SK-N-SH (cell line): ENCODE results near the gene JAKMIP1. TPM values are rescaled to one million over a fixed set of nuclear protein-coding genes. Genes with fewer than 3 reads are reported as not detected.

ENCODE experiments used
- CTCF ChIA-PET: fragments of 300-600, 350-600 bp; formaldehyde crosslinking; extraction: SDS; loops from one replicate; lab custom pipeline; 2021; lab: Yijun Ruan, JAX
- POLR2A ChIA-PET: fragments of 350-600 bp; sonication (Branson Sonifier 250); formaldehyde crosslinking; extraction: SDS; loops from one replicate; lab custom pipeline; 2020; ENCODE audit warnings: antibody characterized with exemption, inconsistent platforms; lab: Yijun Ruan, JAX
- DNase-seq: peaks from one replicate; pipeline ENCODE4 v3.0.0; 2012
- H2AFZ ChIP-seq: fragments of 200-600 bp; sonication (generic); 2 replicates; pipeline ENCODE4 v1.8.1; 2016; ENCODE audit warnings: antibody characterized with exemption, mild to moderate bottlenecking, low read depth
- H3F3A ChIP-seq: fragments of 200-600 bp; sonication (generic); replicated peaks from 2 replicates; pipeline ENCODE3; 2016; ENCODE audit warnings: antibody characterized with exemption, mild to moderate bottlenecking; ENCODE audit not compliant: insufficient read depth
- H3K27ac ChIP-seq, 2 experiments: fragments of 200-500 bp in 1 of 2; fragments of 200-600 bp in 1 of 2; sonication (Bioruptor generic) in 1 of 2; sonication (generic), shearing (Covaris generic) in 1 of 2; 2 replicates each; pipeline versions ENCODE4 v1.5.1 to v1.6.1; 2014 to 2016; ENCODE audit warnings: low read depth in 2 of 2, inconsistent platforms in 1 of 2, low read length in 1 of 2, mild to moderate bottlenecking in 1 of 2, mixed read lengths in 1 of 2
- H3K27me3 ChIP-seq: fragments of 200-600 bp; sonication (generic), shearing (Covaris generic); 2 replicates; pipeline ENCODE4 v1.6.1; 2016; ENCODE audit warnings: mixed run types; ENCODE audit not compliant: insufficient read depth
- H3K36me3 ChIP-seq, 2 experiments: fragments of 200-500 bp in 1 of 2; fragments of 200-600 bp in 1 of 2; sonication (Bioruptor generic) in 1 of 2; sonication (generic) in 1 of 2; replicated peaks in 1 of 2; 2 replicates each; pipeline versions ENCODE3 to v1.5.1; 2014 to 2016; ENCODE audit warnings: low read length in 1 of 2, mild to moderate bottlenecking in 1 of 2; ENCODE audit not compliant: insufficient read depth in 2 of 2, control insufficient read depth in 1 of 2
- H3K4me1 ChIP-seq, 2 experiments: fragments of 200-500 bp in 1 of 2; fragments of 200-600 bp in 1 of 2; sonication (Bioruptor generic) in 1 of 2; sonication (generic), shearing (Covaris generic) in 1 of 2; 2 replicates each; pipeline versions ENCODE4 v1.5.1 to v1.6.1; 2014 to 2016; ENCODE audit warnings: low read depth in 1 of 2, low read length in 1 of 2, mixed run types in 1 of 2; ENCODE audit not compliant: insufficient read depth in 2 of 2, control insufficient read depth in 1 of 2
- H3K4me2 ChIP-seq: fragments of 200-600 bp; sonication (generic), shearing (Covaris generic); 2 replicates; pipeline ENCODE4 v1.6.1; 2017; ENCODE audit warnings: mixed run types
- H3K4me3 ChIP-seq, 2 experiments: fragments of 200-500 bp in 1 of 2; fragments of 200-600 bp in 1 of 2; sonication (Bioruptor generic) in 1 of 2; sonication (generic), shearing (Covaris generic) in 1 of 2; 2 replicates each; pipeline versions ENCODE4 v1.5.1 to v1.8.1; 2014 to 2016; ENCODE audit warnings: low read depth in 2 of 2, inconsistent platforms in 1 of 2, low read length in 1 of 2, mild to moderate bottlenecking in 1 of 2, mixed read lengths in 1 of 2, moderate library complexity in 1 of 2
- H3K79me2 ChIP-seq: fragments of 200-600 bp; sonication (generic); 2 replicates; pipeline ENCODE4 v1.8.1; 2017; ENCODE audit warnings: mild to moderate bottlenecking; ENCODE audit not compliant: insufficient read depth
- H3K9ac ChIP-seq: fragments of 200-600 bp; sonication (generic); 2 replicates; pipeline ENCODE4 v1.6.1; 2017; ENCODE audit warnings: mixed run types
- H3K9me2 ChIP-seq: fragments of 200-600 bp; sonication (generic); 2 replicates; pipeline ENCODE4 v1.6.1; 2017; ENCODE audit warnings: mixed run types
- H3K9me3 ChIP-seq: fragments of 200-600 bp; sonication (generic); 2 replicates; pipeline ENCODE4 v1.6.1; 2017; ENCODE audit warnings: mixed run types, mild to moderate bottlenecking, moderate library complexity
- H4K20me1 ChIP-seq: fragments of 200-600 bp; sonication (generic); 2 replicates; pipeline ENCODE4 v1.6.1; 2017; ENCODE audit warnings: mild to moderate bottlenecking, mixed run types; ENCODE audit not compliant: insufficient read depth
- CHD2 ChIP-seq: fragments of 150-350 bp; IDR thresholded peaks from 2 replicates; pipeline ENCODE4 v1.6.1; 2018; ENCODE audit warnings: low read length; ENCODE audit not compliant: partially characterized antibody
- CTCF ChIP-seq: fragments of 200-600 bp; sonication (generic); IDR thresholded peaks from 2 replicates; pipeline ENCODE4 v1.6.1; 2017; ENCODE audit warnings: antibody characterized with exemption, mild to moderate bottlenecking, moderate library complexity
- ELF1 ChIP-seq: IDR thresholded peaks from 2 replicates; pipeline ENCODE4 v1.4.0; 2012
- EZH2phosphoT487 ChIP-seq: fragments of 200-600 bp; sonication (generic); IDR thresholded peaks from 2 replicates; pipeline ENCODE4 v1.6.1; 2017; ENCODE audit warnings: low read depth, mixed run types, mild to moderate bottlenecking, antibody characterized with exemption, moderate library complexity, borderline replicate concordance
- FOSL2 ChIP-seq: IDR thresholded peaks from 2 replicates; pipeline ENCODE4 v1.4.0; 2012; ENCODE audit warnings: low read depth, mild to moderate bottlenecking, moderate library complexity, borderline replicate concordance
- FOXJ3 ChIP-seq: sonication (generic); formaldehyde crosslinking; IDR thresholded peaks from 2 replicates; pipeline ENCODE4 v1.5.1; 2020; ENCODE audit warnings: mild to moderate bottlenecking, missing genetic modification reagents
- FOXM1 ChIP-seq: IDR thresholded peaks from 2 replicates; pipeline ENCODE4 v1.4.0; 2012; ENCODE audit warnings: low read depth, mild to moderate bottlenecking
- GABPA ChIP-seq: IDR thresholded peaks from 2 replicates; pipeline ENCODE4 v1.4.0; 2012; ENCODE audit warnings: low read depth, mild to moderate bottlenecking
- MEF2A ChIP-seq: IDR thresholded peaks from 2 replicates; pipeline ENCODE4 v1.4.0; 2012; ENCODE audit warnings: low read depth, borderline replicate concordance
- MXI1 ChIP-seq: IDR thresholded peaks from 2 replicates; pipeline ENCODE4 v1.6.1; 2012; ENCODE audit warnings: mild to moderate bottlenecking, low read depth, low read length, improper control_type of control experiment
- NFIC ChIP-seq: IDR thresholded peaks from 2 replicates; pipeline ENCODE4 v1.4.0; 2012; ENCODE audit warnings: borderline replicate concordance
- RFX5 ChIP-seq: IDR thresholded peaks from 2 replicates; pipeline ENCODE4 v1.6.1; 2012; ENCODE audit warnings: mild to moderate bottlenecking, improper control_type of control experiment, low read length
- SMC3 ChIP-seq: IDR thresholded peaks from 2 replicates; pipeline ENCODE4 v1.6.1; 2012; ENCODE audit warnings: low read depth, low read length, improper control_type of control experiment
- TCF12 ChIP-seq: IDR thresholded peaks from 2 replicates; pipeline ENCODE4 v1.4.0; 2012
- USF2 ChIP-seq: fragments of 150-350 bp; IDR thresholded peaks from 2 replicates; pipeline ENCODE4 v1.6.1; 2017; ENCODE audit warnings: antibody characterized with exemption, low read length, low read depth, borderline replicate concordance
- ZBTB33 ChIP-seq: IDR thresholded peaks from 2 replicates; pipeline ENCODE4 v1.4.0; 2012; ENCODE audit warnings: low read depth, borderline replicate concordance
- WGBS: methylation state at CpG from one replicate; pipeline ENCODE4 v1.1.6; 2017; ENCODE audit warnings: low lambda C conversion rate; 5-methylcytosine and 5-hydroxymethylcytosine counted together
- polyA plus RNA-seq, 3 experiments: library from polyadenylated mRNA; depleted of rRNA; stranded (reverse); fragments of >200 nt; gene quantifications; 2 replicates each; pipeline ENCODE4 v1.2.3, GENCODE V29; 2012

JAKMIP1 gene
- polyA plus RNA-seq, 1 of the 3 experiments (the other 2 are of a cell fraction), result 0.54 TPM

- H3K79me2 ChIP-seq, result no peaks in the 10 kb centered on the region
- H3K27me3 ChIP-seq, result no peaks in the 10 kb centered on the region
- ChIA-PET POLR2A (no interaction called here), CTCF (no interaction called here)
- no peaks in the 10 kb centered on the region for H3K36me3 ChIP-seq
- H3K9me3 ChIP-seq, result no peaks in the 10 kb centered on the region
- no peak overlapping the region for H2AFZ ChIP-seq
- TF ChIP-seq NFIC (no peak), ELF1 (no peak), MEF2A (no peak), USF2 (no peak), EZH2phosphoT487 (no peak), RFX5 (no peak), FOXJ3 (CRISPR knock-in tag) (no peak), SMC3 (no peak), FOXM1 (no peak), CHD2 (no peak), TCF12 (no peak), FOSL2 (no peak), CTCF (no peak), ZBTB33 (no peak), MXI1 (no peak), GABPA (no peak)
- H3K27ac ChIP-seq, result no peak overlapping the region
- H3K4me2 ChIP-seq, result no peak overlapping the region
- H3F3A ChIP-seq, result no peaks in the 10 kb centered on the region
- H4K20me1 ChIP-seq, result no peaks in the 10 kb centered on the region
- no peaks in the 10 kb centered on the region for H3K4me1 ChIP-seq
- WGBS, result 47% methylated on average over 16 of the region's 17 CpGs
- no peaks in the 10 kb centered on the region for H3K9me2 ChIP-seq
- H3K4me3 ChIP-seq, result no peak overlapping the region
- H3K9ac ChIP-seq, result no peak overlapping the region
- DNase-seq, result no peak
Observed at GRCh38 chr4:6050551-6050950, 149.8 kb downstream of the JAKMIP1 start.
